HG03354 (cell line): ENCODE data around the gene ADCK1.
"Not testable (repeated sequence)": the region's sequence is repeated elsewhere in the genome, so short reads cannot be mapped to it uniquely, and the experiment has no call there.

Experiments
- ATAC-seq: cut with Tn5 transposase; IDR thresholded peaks from one replicate; pipeline ENCODE4 v1.9.1; 2021; ENCODE audit warnings: mild to moderate bottlenecking; ENCODE audit not compliant: unreplicated experiment, poor library complexity, severe bottlenecking

Gene ADCK1

DNA sequence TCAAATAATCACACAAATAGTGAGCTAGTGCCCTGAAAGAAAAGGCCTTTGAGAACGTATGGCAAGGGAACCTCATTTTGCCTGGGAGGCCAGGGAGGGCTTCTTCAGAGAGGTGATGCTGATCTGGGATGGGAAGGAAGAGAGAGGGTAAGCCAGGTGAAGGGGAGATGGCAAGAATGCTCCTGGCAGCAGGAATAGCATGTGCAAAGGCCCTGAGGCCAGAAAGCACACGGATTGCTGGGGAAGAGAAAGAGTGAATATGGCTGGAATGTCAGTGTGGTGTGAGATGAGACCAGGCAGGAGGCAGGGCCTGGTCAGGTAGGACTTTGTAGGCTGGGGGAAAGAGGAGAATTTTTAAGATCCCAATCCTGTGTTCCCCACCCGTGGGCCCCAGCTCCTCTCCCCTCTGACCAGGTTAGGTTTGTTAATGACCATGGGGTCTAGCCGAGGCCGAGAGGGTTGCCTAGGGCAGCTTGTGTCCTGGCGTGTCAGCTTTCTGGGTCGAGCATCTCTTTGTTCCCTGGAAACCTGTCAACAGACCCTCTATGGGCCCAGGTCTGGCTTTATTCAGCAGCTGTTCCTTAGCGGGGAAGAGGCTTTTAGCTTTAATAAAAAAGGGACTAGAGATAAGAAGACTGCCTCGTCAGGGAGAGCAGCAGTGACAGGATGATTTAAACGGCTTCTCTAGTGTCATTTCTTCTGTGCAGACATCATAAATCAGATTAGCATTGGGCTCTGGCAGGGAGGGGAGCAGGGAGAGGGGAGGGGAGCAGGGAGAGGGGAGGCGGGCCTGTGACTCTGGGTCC is 123.4 kb downstream of the ADCK1 start:
- no peak for ATAC-seq

DNA sequence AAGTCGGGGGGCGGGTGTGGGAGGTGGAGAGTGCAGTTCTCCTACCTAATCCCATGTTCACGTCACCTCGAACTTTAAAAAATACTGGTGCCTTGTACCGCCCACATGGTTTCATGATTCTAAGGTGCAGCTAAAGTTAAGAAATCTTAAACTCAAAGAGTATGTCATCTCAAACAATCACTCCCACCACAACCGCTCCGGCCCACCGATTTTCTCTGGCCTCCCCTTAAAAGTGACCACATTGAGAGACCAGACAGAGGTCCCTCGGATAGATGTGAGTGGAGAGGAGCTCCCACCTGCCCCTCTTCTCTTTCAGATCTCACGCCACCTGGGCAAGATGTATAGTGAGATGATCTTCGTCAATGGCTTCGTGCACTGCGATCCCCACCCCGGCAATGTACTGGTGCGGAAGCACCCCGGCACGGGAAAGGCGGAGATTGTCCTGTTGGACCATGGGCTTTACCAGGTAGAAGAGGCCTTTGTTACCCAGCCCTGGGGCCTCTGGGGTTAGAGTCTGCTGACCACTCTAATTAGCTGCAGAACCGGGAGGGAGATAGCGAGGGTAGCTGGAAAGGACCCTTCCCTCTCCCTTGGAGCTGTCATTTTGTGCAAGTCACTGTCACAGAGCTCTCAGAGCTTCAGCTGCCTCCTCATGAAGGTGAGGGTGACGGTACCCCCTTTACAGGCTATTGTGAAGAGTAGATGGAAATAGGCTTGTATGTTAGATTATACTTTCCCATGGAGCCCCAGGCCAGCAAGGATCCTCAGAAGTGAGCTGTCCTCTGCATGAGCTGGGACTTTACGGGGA is 124.4 kb downstream of the ADCK1 start:
- ATAC-seq, result no peak

DNA sequence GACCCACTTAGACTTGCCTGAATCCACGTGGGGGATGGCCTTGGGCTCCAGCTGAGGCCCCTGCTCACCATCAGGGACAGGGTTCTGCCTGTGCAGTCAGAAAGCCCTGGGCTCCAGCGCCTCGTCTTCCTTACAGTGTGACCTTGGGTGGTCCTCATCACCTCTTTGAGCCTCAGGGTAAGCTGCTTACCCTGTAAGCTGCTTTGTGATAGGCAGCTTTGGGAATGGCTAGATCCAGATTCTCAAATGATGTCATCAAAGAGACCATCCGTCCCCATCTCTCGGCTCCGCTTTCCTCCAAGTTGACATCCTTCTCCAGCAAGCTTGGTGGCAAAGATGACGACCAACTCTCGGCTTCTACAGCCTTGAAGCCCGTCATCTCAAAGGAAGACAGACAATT is 127.0 kb downstream of the ADCK1 start:
- ATAC-seq, result no peak

DNA sequence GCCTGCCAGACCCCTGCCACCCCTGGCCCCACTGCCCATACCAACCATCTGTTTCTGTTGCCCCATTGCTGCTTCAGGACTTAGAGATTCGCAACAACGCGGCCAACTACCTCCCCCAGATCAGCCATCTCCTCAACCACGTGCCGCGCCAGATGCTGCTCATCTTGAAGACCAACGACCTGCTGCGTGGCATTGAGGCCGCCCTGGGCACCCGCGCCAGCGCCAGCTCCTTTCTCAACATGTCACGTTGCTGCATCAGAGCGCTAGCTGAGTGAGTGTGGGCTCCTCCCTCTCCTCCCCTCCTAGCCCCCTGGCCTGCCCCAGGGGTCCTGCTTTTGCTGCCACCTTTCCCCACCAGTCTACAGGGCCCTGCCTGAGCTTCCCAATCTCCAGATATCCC is 131.5 kb downstream of the ADCK1 start:
- ATAC-seq, result no peak

DNA sequence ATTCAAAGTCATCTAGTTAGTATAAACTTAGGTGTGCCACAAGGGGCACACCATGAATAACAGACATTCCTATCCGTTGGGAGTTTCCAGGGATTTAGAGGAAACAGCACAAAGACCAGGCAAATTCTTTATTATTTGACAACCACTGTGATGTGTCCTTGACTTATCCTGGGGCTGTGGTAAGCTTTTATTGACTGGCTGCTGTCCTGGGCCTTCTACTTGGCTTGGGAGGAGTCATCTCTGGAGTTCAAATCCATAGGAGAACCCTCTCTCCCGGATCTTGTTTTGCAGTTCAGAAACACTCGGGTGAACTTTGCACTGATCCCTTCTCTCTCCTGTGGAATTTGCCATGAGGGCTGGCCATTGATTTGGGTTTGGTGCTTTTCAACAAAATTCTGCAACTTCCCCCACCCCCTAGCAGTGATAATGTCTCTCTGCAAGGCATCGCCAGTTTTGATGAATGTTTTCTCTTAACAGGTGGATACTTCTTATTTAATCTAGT is 136.3 kb downstream of the ADCK1 start:
- no peak for ATAC-seq

DNA sequence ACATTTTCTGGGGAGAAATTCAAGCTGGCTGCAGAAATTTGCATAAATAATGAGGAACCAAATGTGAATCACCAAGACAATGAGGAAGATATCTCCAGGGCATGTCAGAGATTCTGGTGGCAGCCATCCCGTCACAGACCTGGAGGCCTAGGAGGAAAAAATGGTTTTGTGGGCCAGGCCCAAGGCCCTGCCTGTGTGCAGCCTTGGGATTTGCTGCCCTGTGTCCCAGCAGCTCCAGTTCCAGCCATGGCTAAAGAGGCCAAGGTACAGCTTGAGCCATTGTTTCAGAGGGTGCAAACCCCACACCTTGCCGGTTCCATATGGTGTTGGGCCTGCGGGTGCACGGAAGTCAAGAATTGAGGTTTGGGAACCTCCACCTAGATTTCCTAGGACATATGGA is 147.5 kb downstream of the ADCK1 start:
- no peak for ATAC-seq

DNA sequence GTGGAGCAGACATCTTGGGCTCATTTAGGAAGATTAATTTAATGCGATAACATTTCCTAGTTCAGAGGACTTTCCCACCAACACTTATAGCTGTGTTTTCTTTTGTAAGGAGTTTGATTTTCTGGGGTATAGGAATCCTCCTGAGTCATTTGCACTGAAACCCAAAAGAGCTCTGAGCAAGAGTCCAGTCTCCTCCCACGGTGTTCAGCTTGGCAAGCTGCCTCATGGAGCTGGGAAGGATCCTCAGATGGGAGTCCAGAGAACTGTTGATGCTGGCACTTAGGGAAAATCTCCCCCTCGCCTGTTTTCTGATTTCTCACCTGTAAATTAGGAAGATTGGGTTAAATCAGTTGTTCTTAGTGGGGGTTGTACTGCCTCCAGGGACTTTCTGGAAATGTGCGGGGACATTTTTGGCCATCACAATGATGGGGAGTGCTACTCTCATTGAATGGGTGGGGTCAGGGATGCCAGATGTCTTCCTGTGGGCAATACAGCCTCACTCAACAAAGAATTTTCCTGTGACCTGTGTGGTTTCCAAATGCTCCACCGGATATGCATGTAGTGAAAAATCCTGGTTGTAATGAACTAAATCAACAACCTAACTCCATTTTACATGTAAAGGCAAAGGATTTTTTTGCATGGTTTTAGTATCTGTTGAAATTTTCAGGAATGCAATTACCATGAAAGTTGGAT is 150.6 kb downstream of the ADCK1 start:
- no peak for ATAC-seq

DNA sequence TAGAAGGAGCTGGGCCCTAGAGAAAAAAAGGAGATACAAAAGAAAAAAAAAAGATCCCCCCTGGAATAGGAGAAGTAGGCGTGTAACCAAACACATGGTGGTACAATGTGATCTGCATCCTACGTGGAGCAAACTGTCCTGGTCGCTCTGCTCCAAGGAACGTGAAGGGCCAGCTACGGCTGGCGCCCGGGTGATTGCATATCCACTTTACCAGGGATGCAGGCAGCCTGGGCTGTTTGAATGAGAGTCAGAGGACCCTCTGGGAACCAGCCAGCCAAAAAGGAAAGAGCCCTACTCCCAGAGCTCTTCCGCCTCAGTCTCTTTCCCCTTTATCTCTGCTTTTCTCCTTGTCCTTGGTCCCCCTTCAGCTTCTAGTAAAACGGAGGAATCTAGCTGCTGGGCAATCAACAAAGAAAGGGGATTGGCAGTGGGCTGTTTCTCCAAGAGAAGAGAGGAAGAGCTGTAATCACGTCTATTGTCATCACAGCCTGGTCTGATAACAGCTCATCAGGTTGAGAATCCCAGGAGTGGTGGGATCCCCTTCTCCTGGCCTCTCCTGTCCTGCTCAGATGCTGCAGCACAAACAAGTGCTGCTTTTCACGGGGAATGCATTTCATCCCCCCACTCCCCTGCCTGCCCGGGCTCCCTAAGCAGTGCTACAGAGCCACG is 156.0 kb downstream of the ADCK1 start:
- ATAC-seq, result no peak

DNA sequence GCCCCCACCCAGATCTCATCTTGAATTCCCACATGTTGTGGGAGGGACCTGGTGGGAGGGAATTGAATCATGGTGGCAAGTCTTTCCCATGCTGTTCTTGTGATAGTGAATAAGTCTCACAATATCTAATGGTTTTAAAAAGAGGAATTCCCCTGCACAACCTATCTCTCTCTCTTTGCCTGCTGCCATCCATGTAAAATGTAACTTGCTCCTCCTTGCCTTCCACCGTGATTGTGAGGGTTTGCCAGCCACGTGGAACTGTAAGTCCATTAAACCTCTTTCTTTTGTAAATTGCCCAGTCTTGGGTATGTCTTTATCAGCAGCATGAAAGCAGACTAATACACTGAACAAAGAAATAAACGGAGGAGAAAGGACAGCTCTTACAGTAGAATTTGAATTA is 159.8 kb downstream of the ADCK1 start:
- ATAC-seq, result not testable (repeated sequence)

DNA sequence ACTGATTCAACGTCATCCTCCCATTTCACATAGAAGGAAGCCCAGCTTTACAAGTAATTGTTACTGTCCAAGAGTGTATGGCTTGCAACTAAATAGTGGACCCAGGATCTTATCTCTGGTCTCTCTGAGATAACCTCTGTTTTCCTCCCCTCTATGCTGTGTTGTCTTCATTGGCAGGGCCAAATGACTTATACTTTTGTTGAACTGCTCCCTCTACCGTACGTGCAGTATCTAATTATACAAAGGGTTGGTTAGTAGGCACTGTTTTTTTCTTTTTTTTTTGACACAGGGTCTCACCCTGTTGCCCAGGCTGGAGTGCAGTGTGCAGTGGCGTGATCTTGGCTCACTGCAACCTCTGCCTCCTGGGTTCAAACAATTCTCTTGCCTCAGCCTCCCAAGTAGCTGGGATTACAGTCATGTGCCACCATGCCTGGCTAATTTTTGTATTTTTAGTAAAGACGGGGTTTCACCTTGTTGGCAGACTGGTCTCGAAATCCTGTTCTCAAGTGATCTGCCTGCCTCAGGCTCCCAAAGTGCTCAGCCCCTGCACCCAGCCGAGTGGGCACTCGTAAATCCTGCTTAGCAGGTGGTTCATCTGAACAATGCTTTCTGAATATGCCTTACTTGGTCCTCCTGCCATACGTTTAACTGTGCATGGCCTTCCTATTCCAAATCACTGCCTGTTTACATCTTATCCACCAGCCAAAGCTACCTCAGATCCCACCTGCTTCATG is 162.1 kb downstream of the ADCK1 start:
- ATAC-seq, result no peak

DNA sequence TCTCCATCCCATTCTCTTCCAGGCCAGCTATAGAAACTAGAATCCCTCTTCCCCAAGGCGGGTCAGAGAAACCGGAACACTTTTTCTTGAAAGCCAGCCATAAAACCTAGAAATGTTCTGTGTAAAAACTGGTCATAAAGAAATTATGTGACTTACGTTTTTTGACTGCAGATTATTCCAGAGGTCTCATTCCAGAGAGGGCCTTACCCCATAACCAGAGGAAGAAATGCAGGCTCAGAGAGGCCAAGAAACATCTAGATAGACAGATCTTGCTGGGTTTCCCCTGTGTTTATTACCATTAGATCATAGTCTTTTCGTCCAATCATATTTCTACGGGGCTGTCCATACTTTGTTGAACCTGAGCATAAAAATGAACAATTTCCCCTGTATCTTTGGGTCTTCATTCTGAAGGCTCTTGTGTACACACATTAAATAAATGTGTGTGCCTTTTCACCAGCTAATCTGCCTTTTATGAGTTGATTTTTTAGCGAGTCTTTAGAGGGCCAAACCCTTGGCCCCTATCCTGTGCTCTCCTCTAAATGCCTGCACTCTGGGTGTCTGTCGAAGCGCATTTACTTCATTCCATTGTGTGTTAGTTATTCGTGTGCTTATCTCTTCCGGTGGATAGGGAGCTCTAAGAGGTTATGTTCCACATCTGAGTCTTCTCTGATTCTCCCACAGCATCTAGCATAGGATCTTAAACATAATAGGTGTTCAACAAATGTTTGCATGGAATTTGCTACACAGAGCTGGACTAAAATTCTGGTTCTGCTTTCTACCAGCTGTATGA is 163.0 kb downstream of the ADCK1 start:
- no peak for ATAC-seq

DNA sequence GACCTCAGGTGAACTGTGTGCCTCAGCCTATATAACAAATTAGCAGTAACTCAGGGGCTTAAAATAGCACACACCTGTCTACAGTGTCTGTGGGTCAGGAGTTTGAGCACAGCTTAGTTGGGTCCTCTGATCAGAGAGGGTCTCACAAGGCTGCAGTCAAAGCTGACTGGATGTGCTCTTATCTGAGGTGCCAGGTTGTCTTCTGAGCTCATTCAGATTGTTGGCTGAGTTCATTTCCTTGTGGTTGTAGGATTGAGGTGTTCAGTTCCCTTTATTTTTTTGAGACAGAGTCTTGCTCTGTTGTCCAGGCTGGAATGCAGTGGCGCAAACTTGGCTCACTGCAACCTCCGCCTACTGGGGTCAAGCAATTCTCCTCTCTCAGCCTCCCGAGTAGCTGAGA is 164.7 kb downstream of the ADCK1 start:
- ATAC-seq, result no peak

DNA sequence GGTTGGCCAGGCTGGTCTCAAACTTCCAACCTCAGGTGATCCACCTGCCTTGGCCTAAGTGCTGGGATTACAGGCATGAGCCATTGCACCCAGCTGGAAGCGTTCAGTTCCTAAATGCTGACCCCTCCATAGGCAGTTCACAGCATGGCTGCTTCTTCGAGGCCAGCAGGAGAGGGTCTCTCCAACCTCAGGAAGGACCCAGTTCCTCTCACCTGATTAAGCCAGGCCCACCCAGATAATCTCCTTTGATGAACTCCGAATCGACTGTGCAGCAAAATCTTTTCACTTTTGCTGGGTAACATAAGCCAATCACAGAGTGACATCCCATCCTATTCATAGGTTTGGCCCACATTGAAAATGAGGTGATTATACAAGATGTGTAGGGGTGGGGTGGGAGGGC is 165.1 kb downstream of the ADCK1 start:
- no peak for ATAC-seq

DNA sequence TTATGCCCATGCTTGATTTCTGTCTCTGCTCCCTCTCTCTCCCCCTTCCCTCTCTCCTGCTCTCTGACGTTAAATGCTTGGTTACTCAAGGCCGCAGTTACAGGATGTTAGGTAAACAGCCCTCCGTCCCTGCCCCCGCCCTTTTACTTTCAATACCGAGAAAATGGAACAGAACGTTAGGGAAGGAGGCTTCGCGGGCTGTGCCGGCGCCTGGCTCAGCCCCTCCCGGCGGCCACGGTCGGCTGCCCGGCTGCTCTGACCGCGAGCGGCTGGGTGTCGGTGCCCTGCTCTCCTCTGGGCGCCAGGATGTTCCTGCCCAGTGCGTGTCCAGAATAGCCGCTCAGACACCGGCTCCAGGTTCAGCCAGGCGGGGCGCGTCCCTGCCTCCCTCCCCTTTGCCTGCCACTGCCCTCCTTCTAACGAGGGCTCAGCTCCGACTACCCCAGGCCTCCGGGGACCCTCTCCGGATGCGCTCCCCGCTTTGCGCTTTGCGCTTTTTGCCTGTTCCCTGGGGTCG is 166.1 kb downstream of the ADCK1 start:
- ATAC-seq, result peak; percentile 86

DNA sequence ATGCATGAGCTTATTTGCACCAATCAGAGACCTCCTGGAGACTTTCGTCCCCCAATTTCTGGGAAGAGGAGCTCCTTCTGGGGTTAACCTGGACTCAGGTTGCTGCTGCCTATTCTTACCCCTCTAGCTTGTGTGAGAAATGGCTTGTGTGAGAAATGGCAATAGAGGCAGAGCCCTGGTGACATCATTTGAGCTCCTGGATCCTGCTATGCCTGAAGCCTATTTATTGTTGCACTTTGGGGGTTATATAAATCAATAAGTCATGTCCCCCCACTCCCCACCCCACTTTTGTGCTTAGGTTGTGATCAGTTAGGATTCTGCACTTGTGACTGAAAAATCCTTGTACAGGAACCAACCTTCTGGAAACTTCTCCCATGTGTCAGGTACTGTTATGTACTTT is 167.2 kb downstream of the ADCK1 start:
- no peak for ATAC-seq

DNA sequence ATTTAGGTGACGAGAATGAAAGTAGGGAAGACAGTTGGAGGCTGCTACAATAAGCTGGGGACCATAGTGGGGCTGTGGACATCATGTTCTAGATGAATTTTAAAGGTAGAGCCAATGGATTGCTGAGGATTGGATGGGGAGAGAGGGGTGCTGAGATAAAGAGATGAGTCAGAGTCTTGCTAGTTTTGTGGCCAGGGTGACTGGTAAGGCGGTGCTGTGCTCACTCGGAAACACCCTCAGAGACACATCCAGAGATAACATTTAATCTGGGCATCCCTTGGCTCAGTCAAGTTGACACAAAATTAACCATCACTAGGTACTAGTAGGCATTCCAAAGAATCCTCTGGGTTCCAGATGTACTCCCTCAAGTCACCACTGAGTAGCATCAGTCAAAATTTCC is 170.7 kb downstream of the ADCK1 start:
- ATAC-seq, result no peak

DNA sequence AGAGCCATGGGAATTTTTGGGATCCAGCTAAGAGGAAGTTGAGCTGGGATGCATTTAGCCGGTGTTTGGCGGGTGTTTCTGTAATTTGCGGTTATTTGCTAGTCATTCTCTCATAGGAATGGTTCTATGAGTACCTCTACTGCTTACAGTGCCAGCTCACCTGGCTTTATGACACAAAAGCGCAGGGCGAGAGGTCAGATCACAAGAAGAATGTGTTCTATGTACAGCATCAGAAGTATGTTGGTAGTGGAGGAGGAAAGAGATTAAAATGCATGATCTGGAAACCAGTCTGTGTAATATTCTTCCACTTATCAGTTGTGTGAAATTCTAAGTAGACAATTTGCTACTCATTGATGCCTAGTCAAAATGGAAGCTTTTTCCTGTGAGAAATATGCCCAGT is 173.3 kb downstream of the ADCK1 start:
- no peak for ATAC-seq

DNA sequence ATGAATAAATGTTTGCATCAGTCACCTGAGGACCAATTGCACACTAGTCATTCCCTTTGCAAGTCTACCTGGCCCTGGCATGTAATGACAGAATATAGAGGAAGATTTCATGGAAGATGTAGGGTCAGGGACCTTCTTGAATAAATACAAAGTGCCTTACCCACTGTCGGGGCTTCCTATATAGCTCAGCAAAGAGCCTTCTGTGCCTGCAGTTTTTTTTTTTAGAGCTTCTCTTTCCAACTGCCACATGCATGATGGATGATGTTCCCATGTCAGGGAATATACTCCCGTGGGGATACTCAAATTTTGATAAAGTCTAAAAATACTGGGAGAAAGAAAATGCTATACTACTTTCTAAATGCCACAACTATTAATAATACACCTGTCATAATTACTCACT is 176.7 kb downstream of the ADCK1 start:
- no peak for ATAC-seq
